Measurements from ENCODE around the gene AUTS2.

Gene AUTS2

GRCh38 chr7:69800495-69800894 is 202.2 kb downstream of the AUTS2 start:
- DNase-seq, result no peak

GRCh38 chr7:69801729-69802682 is 203.7 kb downstream of the AUTS2 start:
- no peak for DNase-seq

GRCh38 chr7:69803699-69804516 is 205.6 kb downstream of the AUTS2 start:
- no peak for DNase-seq

- DNase-seq, result no peak
These were observed 206.7 kb downstream of the AUTS2 start for GRCh38 chr7:69804962-69805361.

- no peak for DNase-seq
These were observed 210.1 kb downstream of the AUTS2 start for GRCh38 chr7:69808391-69808790.

- no peak for DNase-seq
These were observed 213.4 kb downstream of the AUTS2 start for GRCh38 chr7:69811476-69812308.

GRCh38 chr7:69812756-69813155 is 214.5 kb downstream of the AUTS2 start:
- DNase-seq, result no peak

GRCh38 chr7:69813637-69814240 is 215.5 kb downstream of the AUTS2 start:
- no peak for DNase-seq

- DNase-seq, result no peak
These were observed 216.2 kb downstream of the AUTS2 start for GRCh38 chr7:69814421-69814962.

- DNase-seq, result no peak
These were observed 218.2 kb downstream of the AUTS2 start for GRCh38 chr7:69816501-69816900.

GRCh38 chr7:69817121-69817520 is 218.8 kb downstream of the AUTS2 start:
- DNase-seq, result no peak

GRCh38 chr7:69817841-69818635 is 219.8 kb downstream of the AUTS2 start:
- no peak for DNase-seq

GRCh38 chr7:69818636-69819332 is 220.5 kb downstream of the AUTS2 start:
- DNase-seq, result no peak

GRCh38 chr7:69819333-69819705 is 221.0 kb downstream of the AUTS2 start:
- DNase-seq, result no peak

- DNase-seq, result no peak
These were observed 222.4 kb downstream of the AUTS2 start for GRCh38 chr7:69820479-69821192.

GRCh38 chr7:69822386-69822785 is 224.1 kb downstream of the AUTS2 start:
- DNase-seq, result no peak

GRCh38 chr7:69823151-69823744 is 225.0 kb downstream of the AUTS2 start:
- no peak for DNase-seq

- no peak for DNase-seq
These were observed 227.1 kb downstream of the AUTS2 start for GRCh38 chr7:69825113-69825972.

- DNase-seq, result no peak
These were observed 228.0 kb downstream of the AUTS2 start for GRCh38 chr7:69826283-69826682.

All from CD4-positive, alpha-beta T cell treated with Interleukin-10 for 1 hour (primary cell).